PFSK-1 (cell line): ENCODE measurements around the gene ADAM12.

Source experiments
- FOXP2 ChIP-seq: optimal IDR thresholded peaks from 2 replicates; pipeline ENCODE3; 2011; ENCODE audit warnings: borderline replicate concordance, control low read depth, inconsistent platforms; ENCODE audit not compliant: insufficient read depth; ENCODE audit errors: extremely low read length, extremely low read depth
- POLR2AphosphoS5 ChIP-seq: IDR thresholded peaks from 2 replicates; pipeline ENCODE4 v1.6.1; 2012; ENCODE audit warnings: low read depth, mild to moderate bottlenecking, control low read depth, low read length, moderate library complexity
- REST ChIP-seq, 2 experiments: IDR thresholded peaks; 2 replicates each; pipeline versions ENCODE4 v1.6.1 to v1.8.0; 2011 to 2012; ENCODE audit warnings: low read depth in 2 of 2, low read length in 2 of 2, control low read depth in 1 of 2, inconsistent platforms in 1 of 2, mild to moderate bottlenecking in 1 of 2, moderate library complexity in 1 of 2; ENCODE audit not compliant: insufficient read depth in 1 of 2
- SIN3A ChIP-seq: IDR thresholded peaks from 2 replicates; pipeline ENCODE4 v1.6.1; 2012; ENCODE audit warnings: mild to moderate bottlenecking, low read length, moderate library complexity, borderline replicate concordance; ENCODE audit not compliant: insufficient read depth
- TAF1 ChIP-seq: IDR thresholded peaks from 2 replicates; pipeline ENCODE4 v1.6.1; 2012; ENCODE audit warnings: low read length, control low read depth, borderline replicate concordance; ENCODE audit not compliant: insufficient read depth

Gene ADAM12

GRCh38 chr10:126250045-126250444 is 138.2 kb downstream of the ADAM12 start:
- no peak for TF ChIP-seq POLR2AphosphoS5
- no peak for TF ChIP-seq SIN3A
- TF ChIP-seq REST (IDR thresholded peaks at IDR 0.05; ENCODE audit: insufficient read depth in 1 of 2, low read depth in 2 of 2, low read length in 2 of 2), result no peak
- TF ChIP-seq FOXP2, result no peak
- no peak for TF ChIP-seq TAF1

GRCh38 chr10:126247446-126247975 is 140.8 kb downstream of the ADAM12 start:
- no peak for TF ChIP-seq FOXP2
- TF ChIP-seq POLR2AphosphoS5, result no peak
- TF ChIP-seq SIN3A, result no peak
- TF ChIP-seq REST (IDR thresholded peaks at IDR 0.05; ENCODE audit: insufficient read depth in 1 of 2, low read depth in 2 of 2, low read length in 2 of 2), result no peak
- no peak for TF ChIP-seq TAF1

- no peak for TF ChIP-seq FOXP2
- TF ChIP-seq TAF1, result no peak
- no peak for TF ChIP-seq SIN3A
- no peak for TF ChIP-seq REST (IDR thresholded peaks at IDR 0.05; ENCODE audit: insufficient read depth in 1 of 2, low read depth in 2 of 2, low read length in 2 of 2)
- TF ChIP-seq POLR2AphosphoS5, result no peak
These were observed 142.8 kb downstream of the ADAM12 start for GRCh38 chr10:126245501-126245900.

GRCh38 chr10:126243971-126244370 is 144.3 kb downstream of the ADAM12 start:
- TF ChIP-seq FOXP2, result no peak
- TF ChIP-seq TAF1, result no peak
- no peak for TF ChIP-seq REST (IDR thresholded peaks at IDR 0.05; ENCODE audit: insufficient read depth in 1 of 2, low read depth in 2 of 2, low read length in 2 of 2)
- TF ChIP-seq SIN3A, result no peak
- TF ChIP-seq POLR2AphosphoS5, result no peak

GRCh38 chr10:126243306-126243705 is 145.0 kb downstream of the ADAM12 start:
- no peak for TF ChIP-seq SIN3A
- no peak for TF ChIP-seq POLR2AphosphoS5
- no peak for TF ChIP-seq FOXP2
- no peak for TF ChIP-seq REST (IDR thresholded peaks at IDR 0.05; ENCODE audit: insufficient read depth in 1 of 2, low read depth in 2 of 2, low read length in 2 of 2)
- no peak for TF ChIP-seq TAF1
